ENCODE data around the gene KMT2D.

GRCh38 chr12:49030714-49031572, 29.7 kb downstream of the KMT2D start:
- no peak for TF ChIP-seq EZH2 (IDR thresholded peaks at IDR 0.05; ENCODE audit: insufficient read depth, poor library complexity, severe bottlenecking)
- no peak for TF ChIP-seq EZH2phosphoT487 (IDR thresholded peaks at IDR 0.05; ENCODE audit: insufficient read depth, low read depth)

All from GM23248 (cell line).